CD14-positive monocyte (primary cell): ENCODE results near the gene SLC35C1. TPM values are rescaled to one million over a fixed set of nuclear protein-coding genes. Genes with fewer than 3 reads are reported as not detected.

ENCODE experiments used
- DNase-seq, 3 donors: peaks; one replicate each; pipeline ENCODE4 v3.0.0-alpha.2; 2011 to 2022
- H2AFZ ChIP-seq: 2 replicates; pipeline ENCODE4 v1.6.0; 2012; ENCODE audit warnings: mild to moderate bottlenecking, low read depth, low read length, inconsistent platforms; ENCODE audit not compliant: insufficient read depth, poor library complexity, severe bottlenecking
- H3K27ac ChIP-seq, 2 donors: 1 replicate in 1 of 2; 2 replicates in 1 of 2; pipeline ENCODE4 v1.5.1; 2012 to 2013; ENCODE audit warnings: low read length in 2 of 2, control low read depth in 1 of 2, inconsistent platforms in 1 of 2, low read depth in 1 of 2, mild to moderate bottlenecking in 1 of 2
- H3K27me3 ChIP-seq, 2 donors: one replicate each; pipeline versions ENCODE4 v1.6.0 to v1.6.1; 2011 to 2013; ENCODE audit warnings: low read length in 2 of 2; ENCODE audit not compliant: control insufficient read depth in 2 of 2, insufficient read depth in 2 of 2
- H3K36me3 ChIP-seq, 2 donors: replicated peaks in 1 of 2; 1 replicate in 1 of 2; 2 replicates in 1 of 2; pipeline versions ENCODE4 v1.5.1 to v1.6.1; 2012 to 2013; ENCODE audit warnings: low read length in 2 of 2, control low read depth in 1 of 2, inconsistent platforms in 1 of 2, mild to moderate bottlenecking in 1 of 2; ENCODE audit not compliant: insufficient read depth in 2 of 2, control insufficient read depth in 1 of 2
- H3K4me1 ChIP-seq, 2 donors: 1 replicate in 1 of 2; 2 replicates in 1 of 2; pipeline versions ENCODE4 v1.5.1 to v1.6.1; 2012 to 2013; ENCODE audit warnings: low read length in 2 of 2, control low read depth in 1 of 2, inconsistent platforms in 1 of 2, mild to moderate bottlenecking in 1 of 2, moderate library complexity in 1 of 2; ENCODE audit not compliant: insufficient read depth in 2 of 2, control insufficient read depth in 1 of 2
- H3K4me2 ChIP-seq: replicated peaks from 2 replicates; pipeline ENCODE3; 2012; ENCODE audit warnings: low read length, moderate library complexity, mild to moderate bottlenecking; ENCODE audit not compliant: poor library complexity, severe bottlenecking; ENCODE audit errors: extremely low read depth
- H3K4me3 ChIP-seq, 3 experiments: fragments of 200-600 bp in 1 of 3; sonication (generic) in 1 of 3; replicated peaks in 1 of 3; 1 replicate in 2 of 3; 2 replicates in 1 of 3; pipeline ENCODE4 v1.5.1; 2011 to 2013; ENCODE audit warnings: low read length in 3 of 3, mild to moderate bottlenecking in 3 of 3, control low read depth in 2 of 3, low read depth in 2 of 3, inconsistent platforms in 1 of 3, moderate library complexity in 1 of 3
- H3K79me2 ChIP-seq: 2 replicates; pipeline ENCODE4 v1.6.0; 2012; ENCODE audit warnings: mild to moderate bottlenecking, control low read depth, inconsistent platforms, low read length, moderate library complexity; ENCODE audit not compliant: insufficient read depth
- H3K9ac ChIP-seq: 2 replicates; pipeline ENCODE4 v1.6.0; 2017; ENCODE audit warnings: low read length, mild to moderate bottlenecking; ENCODE audit not compliant: insufficient read depth, poor library complexity, severe bottlenecking
- H3K9me3 ChIP-seq, 2 donors: replicated peaks in 1 of 2; 1 replicate in 1 of 2; 2 replicates in 1 of 2; pipeline versions ENCODE4 v1.5.1 to v1.6.1; 2012 to 2013; ENCODE audit warnings: low read length in 2 of 2, control low read depth in 1 of 2; ENCODE audit not compliant: control insufficient read depth in 1 of 2, insufficient read depth in 1 of 2
- H4K20me1 ChIP-seq: 2 replicates; pipeline ENCODE4 v1.6.0; 2012; ENCODE audit warnings: mild to moderate bottlenecking, low read length, control low read depth, moderate library complexity; ENCODE audit not compliant: insufficient read depth
- H3K27ac Mint-ChIP-seq, 7 donors: one replicate each; pipeline ENCODE4 v1.8.0; 2020; ENCODE audit warnings: mild to moderate bottlenecking in 7 of 7, mixed read lengths in 7 of 7, moderate library complexity in 6 of 7, inconsistent platforms in 2 of 7
- H3K27me3 Mint-ChIP-seq, 3 donors: one replicate each; pipeline ENCODE4 v1.8.0; 2021 to 2022; ENCODE audit warnings: low read depth in 3 of 3, mild to moderate bottlenecking in 3 of 3, mixed read lengths in 3 of 3, moderate library complexity in 3 of 3, inconsistent platforms in 1 of 3
- H3K36me3 Mint-ChIP-seq, 2 donors: one replicate each; pipeline ENCODE4 v1.8.0; 2020; ENCODE audit warnings: mixed read lengths in 2 of 2, inconsistent platforms in 1 of 2, mild to moderate bottlenecking in 1 of 2
- H3K4me1 Mint-ChIP-seq: one replicate; pipeline ENCODE4 v1.8.0; 2020; ENCODE audit warnings: mild to moderate bottlenecking, mixed read lengths
- H3K4me3 Mint-ChIP-seq, 2 donors: one replicate each; pipeline ENCODE4 v1.8.0; 2020; ENCODE audit warnings: mild to moderate bottlenecking in 2 of 2, mixed read lengths in 2 of 2, moderate library complexity in 1 of 2
- H3K9me3 Mint-ChIP-seq, 7 donors: one replicate each; pipeline ENCODE4 v1.8.0; 2020 to 2022; ENCODE audit warnings: mixed read lengths in 7 of 7, mild to moderate bottlenecking in 6 of 7, moderate library complexity in 6 of 7, inconsistent platforms in 2 of 7
- CTCF ChIP-seq: fragments of 200-600 bp; IDR thresholded peaks from one replicate; pipeline ENCODE4 v1.8.0; 2022; ENCODE audit warnings: antibody characterized with exemption, mild to moderate bottlenecking
- WGBS: methylation state at CpG from one replicate; pipeline ENCODE4 v1.1.5; 2013; ENCODE audit warnings: missing lambda C conversion rate; ENCODE audit not compliant: insufficient coverage; 5-methylcytosine and 5-hydroxymethylcytosine counted together
- intact Hi-C, 2 donors: fragments of 100-400 bp; cut with micrococcal nuclease; formaldehyde crosslinking; loops; one replicate each; pipeline versions ENCODE4 v1.15.0 to v1.15.1; 2023
- polyA plus RNA-seq, 3 donors: library from polyadenylated mRNA; depleted of rRNA in 1 of 3; unstranded in 2 of 3; stranded (reverse) in 1 of 3; fragments of 300-500 nt in 2 of 3; fragments of >200 nt in 1 of 3; fragmentation: Illumina TruSeq in 2 of 3; gene quantifications; 1 replicate in 2 of 3; 2 replicates in 1 of 3; pipeline ENCODE4 v1.2.3, GENCODE V29; 2012 to 2021

Gene SLC35C1
- polyA plus RNA-seq, 3 donors: 5.0 to 14.0 (median 12.8) TPM

GRCh38 chr11:45833761-45834160 lies 28.8 kb downstream of the SLC35C1 start:
- Histone ChIP-seq H3K79me2 (no peaks in the 10 kb centered on the region), H4K20me1 (no peaks in the 10 kb centered on the region), H3K4me3 (no peak overlapping the region), H3K4me1 (no peaks in the 10 kb centered on the region), H3K9ac (no peak overlapping the region), H3K36me3 (no peaks in the 10 kb centered on the region), H3K27ac (no peak overlapping the region), H2AFZ (no peak overlapping the region), H3K9me3 (no peaks in the 10 kb centered on the region), H3K4me2 (no peak overlapping the region), H3K27me3 (peaks cover 0 to 3% of the 10 kb centered on the region in 2 donors)
- H3K27ac Mint-ChIP-seq: no peak overlapping the region
- no peak for TF ChIP-seq CTCF
- no peaks in the 10 kb centered on the region for H3K4me1 Mint-ChIP-seq
- H3K36me3 Mint-ChIP-seq: no peaks in the 10 kb centered on the region
- intact Hi-C loops: no loop called here
- peaks cover 7 to 30% (median 15%) of the 10 kb centered on the region in 3 donors for H3K27me3 Mint-ChIP-seq
- H3K4me3 Mint-ChIP-seq: peak overlapping the region in 1 of 2 donors; percentile 1
- H3K9me3 Mint-ChIP-seq: no peaks in the 10 kb centered on the region
- DNase-seq: no peak
- 41% methylated on average over 3 of the region's 3 CpGs for WGBS

- H2AFZ ChIP-seq: no peak overlapping the region
- intact Hi-C loops: no loop called here
- no peaks in the 10 kb centered on the region for H3K36me3 Mint-ChIP-seq
- no peaks in the 10 kb centered on the region for H3K79me2 ChIP-seq
- H3K36me3 ChIP-seq: no peaks in the 10 kb centered on the region
- no peak overlapping the region for H3K4me3 ChIP-seq
- no peak overlapping the region for H3K4me2 ChIP-seq
- no peak overlapping the region for H3K4me3 Mint-ChIP-seq
- DNase-seq: peak in 1 of 3 donors; percentile 21
- peaks cover 3 to 26% (median 15%) of the 10 kb centered on the region in 3 donors for H3K27me3 Mint-ChIP-seq
- no peaks in the 10 kb centered on the region for H3K9me3 Mint-ChIP-seq
- H3K4me1 ChIP-seq: no peaks in the 10 kb centered on the region
- no peaks in the 10 kb centered on the region for H3K4me1 Mint-ChIP-seq
- H3K27me3 ChIP-seq: peaks cover 0 to under 1% of the 10 kb centered on the region in 2 donors
- no peak overlapping the region for H3K9ac ChIP-seq
- H4K20me1 ChIP-seq: no peaks in the 10 kb centered on the region
- no peak overlapping the region for H3K27ac ChIP-seq
- WGBS: 29% methylated on average over 4 of the region's 4 CpGs
- no peaks in the 10 kb centered on the region for H3K9me3 ChIP-seq
- no peak overlapping the region for H3K27ac Mint-ChIP-seq
- no peak for TF ChIP-seq CTCF
These were observed 29.4 kb downstream of the SLC35C1 start for GRCh38 chr11:45834298-45834756.
